Fibroblast of pulmonary artery (primary cell): ENCODE data around the gene CYSTM1.

Experiments
- DNase-seq: peaks from one replicate; pipeline ENCODE4 v3.0.0-alpha.2; 2010; ENCODE audit warnings: low read depth
- H3K4me3 ChIP-seq: replicated peaks from 2 replicates; pipeline ENCODE4 v1.5.1; 2011; ENCODE audit warnings: low read depth, mild to moderate bottlenecking, control low read depth, low read length, moderate library complexity
- TF ChIP-seq, protein P1 (sequence below): IDR thresholded peaks from 2 replicates; pipeline ENCODE4 v1.5.1; 2011; ENCODE audit warnings: mild to moderate bottlenecking, control low read depth, low read length, inconsistent platforms; ENCODE audit errors: missing control alignments

The CYSTM1 gene

DNA sequence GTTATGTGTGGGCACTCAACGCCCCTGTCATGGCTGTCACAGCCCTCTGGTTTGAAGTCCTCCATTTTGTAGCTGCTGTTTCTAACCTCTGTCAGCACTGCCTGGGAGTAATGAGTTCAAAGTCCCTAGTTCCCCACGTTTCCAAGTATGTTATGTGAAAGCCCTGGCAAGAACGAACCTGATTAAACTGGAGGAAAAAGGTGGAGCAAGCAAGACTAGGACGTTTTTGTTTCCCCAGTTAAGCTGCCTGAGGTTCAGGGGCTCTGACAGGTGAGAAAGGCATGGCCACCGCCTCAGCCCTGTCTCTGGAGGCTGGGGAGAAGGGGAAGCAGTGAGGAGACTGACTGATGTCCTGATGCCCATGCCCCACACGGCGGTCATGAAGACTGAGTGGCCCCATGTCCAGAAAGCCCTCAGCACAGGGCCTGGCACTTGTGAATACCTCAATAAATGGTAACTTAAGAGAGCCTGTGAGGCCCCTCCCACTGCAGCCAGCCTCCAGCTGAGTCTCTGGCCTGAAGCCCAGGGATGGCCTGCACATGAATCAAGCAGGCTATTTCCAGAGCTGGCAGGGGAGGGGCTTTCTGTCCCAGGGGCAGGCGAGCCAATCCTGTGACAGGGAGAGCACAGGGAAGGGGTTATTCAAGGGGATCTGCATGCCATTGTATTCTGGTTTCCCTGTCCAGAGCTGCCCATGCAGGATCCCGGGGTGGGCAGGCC lies 66.2 kb downstream of the CYSTM1 start:
- H3K4me3 ChIP-seq: no peak overlapping the region
- DNase-seq: peak; percentile 92
- TF ChIP-seq, protein P1, sequence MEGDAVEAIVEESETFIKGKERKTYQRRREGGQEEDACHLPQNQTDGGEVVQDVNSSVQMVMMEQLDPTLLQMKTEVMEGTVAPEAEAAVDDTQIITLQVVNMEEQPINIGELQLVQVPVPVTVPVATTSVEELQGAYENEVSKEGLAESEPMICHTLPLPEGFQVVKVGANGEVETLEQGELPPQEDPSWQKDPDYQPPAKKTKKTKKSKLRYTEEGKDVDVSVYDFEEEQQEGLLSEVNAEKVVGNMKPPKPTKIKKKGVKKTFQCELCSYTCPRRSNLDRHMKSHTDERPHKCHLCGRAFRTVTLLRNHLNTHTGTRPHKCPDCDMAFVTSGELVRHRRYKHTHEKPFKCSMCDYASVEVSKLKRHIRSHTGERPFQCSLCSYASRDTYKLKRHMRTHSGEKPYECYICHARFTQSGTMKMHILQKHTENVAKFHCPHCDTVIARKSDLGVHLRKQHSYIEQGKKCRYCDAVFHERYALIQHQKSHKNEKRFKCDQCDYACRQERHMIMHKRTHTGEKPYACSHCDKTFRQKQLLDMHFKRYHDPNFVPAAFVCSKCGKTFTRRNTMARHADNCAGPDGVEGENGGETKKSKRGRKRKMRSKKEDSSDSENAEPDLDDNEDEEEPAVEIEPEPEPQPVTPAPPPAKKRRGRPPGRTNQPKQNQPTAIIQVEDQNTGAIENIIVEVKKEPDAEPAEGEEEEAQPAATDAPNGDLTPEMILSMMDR: no peak

DNA sequence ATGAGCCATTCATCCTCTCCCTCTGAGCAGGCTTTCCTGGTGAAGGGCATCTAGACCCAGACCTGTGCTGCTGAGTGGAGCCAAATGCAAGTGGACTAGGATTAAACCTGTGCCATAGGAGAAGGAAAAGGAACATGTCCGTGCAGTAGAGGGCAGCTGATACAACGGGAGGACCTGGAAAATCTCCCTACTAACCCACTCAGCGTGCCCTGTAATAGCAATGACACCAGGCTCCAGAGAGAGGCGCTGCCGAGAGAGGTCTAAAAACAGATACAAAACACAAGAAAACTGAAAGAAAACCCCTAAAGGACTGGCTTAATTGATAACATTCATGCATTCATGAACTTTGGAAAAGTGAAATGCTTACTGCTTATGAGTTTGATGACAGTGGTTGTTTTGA lies 67.1 kb downstream of the CYSTM1 start:
- H3K4me3 ChIP-seq: no peak overlapping the region
- TF ChIP-seq, protein P1: peak; percentile 14

DNA sequence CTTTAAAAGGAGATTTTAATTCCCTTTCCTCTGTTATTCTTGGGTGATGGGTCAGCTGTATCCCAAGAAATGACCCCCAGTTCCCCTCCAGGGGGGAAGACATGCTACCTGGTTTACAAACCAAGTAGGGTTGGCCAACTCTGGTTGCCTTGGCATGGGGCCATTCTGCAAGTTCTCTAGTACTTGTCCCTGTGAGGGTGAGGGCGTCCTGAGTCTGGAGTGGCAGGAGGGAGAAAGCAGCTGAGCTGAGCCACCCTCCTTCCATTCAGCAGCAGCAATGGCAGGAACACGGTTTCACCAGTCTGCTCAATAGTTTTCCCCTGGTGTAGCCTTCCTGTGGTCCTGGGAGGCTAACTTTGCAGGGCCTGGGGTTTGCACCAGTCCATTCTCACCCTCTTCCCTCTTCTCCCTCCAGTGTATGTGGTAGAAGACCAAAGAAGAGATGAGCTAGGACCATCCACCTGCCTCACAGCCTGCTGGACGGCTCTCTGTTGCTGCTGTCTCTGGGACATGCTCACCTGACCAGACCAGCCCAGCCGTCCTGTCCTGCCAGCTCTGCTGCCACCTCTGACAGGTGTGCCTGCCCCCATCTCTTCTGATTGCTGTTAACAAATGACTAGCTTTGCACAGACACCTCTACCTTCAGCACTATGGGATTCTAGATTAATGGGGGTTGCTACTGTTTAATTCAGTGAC lies 68.0 kb downstream of the CYSTM1 start:
- no peak for DNase-seq
- H3K4me3 ChIP-seq: no peak overlapping the region
- TF ChIP-seq, protein P1: no peak

More for the DNA sequence above, 67.1 kb downstream of the CYSTM1 start:
- DNase-seq: no peak

DNA sequence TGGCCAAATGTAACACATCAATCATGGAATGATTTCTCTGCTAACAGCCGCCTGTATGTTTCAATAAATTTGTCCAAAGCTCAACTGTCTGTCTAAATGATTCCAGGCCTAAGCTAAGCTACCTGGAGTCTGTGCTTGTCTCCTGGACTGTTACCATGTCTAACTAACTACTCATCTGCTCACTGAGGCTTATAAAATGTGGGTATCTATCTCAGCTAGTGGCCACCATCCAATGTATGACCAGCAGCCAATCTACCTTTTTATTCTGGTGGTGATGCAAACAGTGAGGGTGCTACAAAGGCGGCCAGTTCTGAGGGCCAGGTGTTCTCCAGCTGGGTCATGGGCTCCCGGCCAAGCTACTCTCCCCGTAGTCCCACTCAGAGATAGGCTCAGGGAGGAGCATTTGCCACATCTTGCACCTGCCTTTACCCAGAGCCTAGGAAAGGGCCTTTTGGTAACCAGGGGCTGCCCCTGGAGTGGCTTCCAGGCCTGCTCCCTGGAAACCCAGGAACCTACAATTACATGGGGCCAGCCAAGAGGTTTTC lies 68.8 kb downstream of the CYSTM1 start:
- TF ChIP-seq, protein P1: no peak
- H3K4me3 ChIP-seq: no peak overlapping the region
- DNase-seq: no peak

DNA sequence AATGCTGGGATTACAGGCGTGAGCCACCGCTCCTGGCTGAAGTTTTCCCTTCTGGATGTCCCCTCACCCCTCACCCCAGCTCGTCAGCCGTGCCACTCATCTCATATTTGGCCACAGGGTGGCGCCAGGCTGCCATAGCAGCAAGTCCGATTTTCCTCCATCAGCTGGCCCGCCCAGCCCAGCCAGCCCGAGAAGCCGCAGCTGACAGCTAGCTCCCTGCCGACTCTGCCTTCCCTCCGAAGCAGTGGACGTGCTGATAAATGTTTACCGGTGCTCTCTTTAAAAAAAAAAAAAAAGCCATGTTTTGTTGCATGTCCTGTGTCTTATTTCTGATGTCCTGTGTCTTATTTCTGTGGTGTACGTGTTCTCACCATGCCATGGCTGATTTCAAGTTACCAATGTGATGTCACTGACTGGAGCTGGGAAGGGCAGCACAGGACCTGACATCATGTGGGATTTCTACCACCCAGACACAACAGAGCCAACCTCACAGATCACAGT lies 69.6 kb downstream of the CYSTM1 start:
- H3K4me3 ChIP-seq: no peak overlapping the region
- TF ChIP-seq, protein P1: peak; percentile 77
- peak; percentile 92 for DNase-seq

DNA sequence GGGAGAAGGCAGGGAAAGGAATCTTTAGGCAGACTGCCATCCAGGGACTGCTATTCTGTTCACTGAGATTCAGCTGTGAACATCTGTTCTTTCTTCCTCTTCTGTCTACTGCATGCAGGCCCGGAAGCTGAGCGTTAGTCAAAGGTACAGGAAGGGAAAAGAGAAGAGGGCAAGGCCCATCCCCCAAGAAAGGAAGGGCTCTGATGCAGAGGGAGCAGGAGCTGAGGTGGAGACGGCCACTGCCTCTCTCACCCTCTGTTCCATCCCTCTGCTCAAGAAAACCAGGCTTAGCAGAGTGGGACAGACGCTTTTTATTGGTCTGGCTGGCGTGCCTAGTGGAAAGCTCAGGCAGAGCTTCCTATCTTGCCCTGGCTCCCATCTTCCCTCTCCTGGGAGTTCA lies 70.4 kb downstream of the CYSTM1 start:
- DNase-seq: peak; percentile 59
- H3K4me3 ChIP-seq: no peak overlapping the region
- TF ChIP-seq, protein P1: no peak
